GM19372 (cell line): ENCODE data around the gene PDIK1L.

ENCODE experiments used
- ATAC-seq: cut with Tn5 transposase; IDR thresholded peaks from one replicate; pipeline ENCODE4 v1.9.1; 2021; ENCODE audit warnings: mild to moderate bottlenecking, low read depth, moderate library complexity; ENCODE audit not compliant: unreplicated experiment

Gene PDIK1L

GRCh38 chr1:26111530-26112406 lies at the start of gene PDIK1L:
Gene PDIK1L, plus strand, starts transcription at chr1:26111824. Its CDS starts 2,485 bp downstream, at chr1:26114309.
- peak; percentile 72 for ATAC-seq

GRCh38 chr1:26064553-26064952 lies 47.1 kb upstream of the PDIK1L start:
- no peak for ATAC-seq

GRCh38 chr1:26066160-26066559 lies 45.5 kb upstream of the PDIK1L start:
- no peak for ATAC-seq

GRCh38 chr1:26066857-26067256 lies 44.8 kb upstream of the PDIK1L start:
- ATAC-seq = no peak

GRCh38 chr1:26067432-26067911 lies 44.2 kb upstream of the PDIK1L start, which contains the start of gene TRIM63:
Gene TRIM63, minus strand, starts transcription at chr1:26067630. Its CDS starts 136 bp downstream, at chr1:26067494.
- ATAC-seq = no peak

GRCh38 chr1:26069941-26070295 lies 41.7 kb upstream of the PDIK1L start:
- ATAC-seq = no peak

- ATAC-seq = no peak
Observed at GRCh38 chr1:26070296-26070962, 41.2 kb upstream of the PDIK1L start.

GRCh38 chr1:26070963-26071342 lies 40.7 kb upstream of the PDIK1L start:
- ATAC-seq = no peak

GRCh38 chr1:26072305-26072704 lies 39.3 kb upstream of the PDIK1L start:
- ATAC-seq = no peak

GRCh38 chr1:26075421-26076144 lies 36.0 kb upstream of the PDIK1L start:
- ATAC-seq = no peak

GRCh38 chr1:26077524-26077923 lies 34.1 kb upstream of the PDIK1L start:
- no peak for ATAC-seq

GRCh38 chr1:26078286-26079177 lies 33.1 kb upstream of the PDIK1L start:
- no peak for ATAC-seq

- ATAC-seq = no peak
Observed at GRCh38 chr1:26079178-26079563, 32.5 kb upstream of the PDIK1L start.

GRCh38 chr1:26079960-26080814 lies 31.4 kb upstream of the PDIK1L start:
- no peak for ATAC-seq

GRCh38 chr1:26081267-26082019 lies 30.2 kb upstream of the PDIK1L start:
- no peak for ATAC-seq

GRCh38 chr1:26082020-26082350 lies 29.6 kb upstream of the PDIK1L start:
- ATAC-seq = no peak

GRCh38 chr1:26083208-26083607 lies 28.4 kb upstream of the PDIK1L start:
- no peak for ATAC-seq

GRCh38 chr1:26084091-26084561 lies 27.5 kb upstream of the PDIK1L start:
- ATAC-seq = no peak
